Progenitor cell of endocrine pancreas (in vitro differentiated cells): ENCODE data around the gene USP32. TPM values are rescaled to one million over a fixed set of nuclear protein-coding genes. Genes with fewer than 3 reads are reported as not detected.
"Not testable (repeated sequence)": the region's sequence is repeated elsewhere in the genome, so short reads cannot be mapped to it uniquely, and the experiment has no call there.

Experiments
- DNase-seq: peaks from one replicate; pipeline ENCODE4 v3.0.0; 2021; ENCODE audit warnings: low spot score; ENCODE audit not compliant: unreplicated experiment
- H3K27ac Mint-ChIP-seq: 2 replicates; pipeline ENCODE4 v1.8.0; 2021; ENCODE audit warnings: mild to moderate bottlenecking, moderate library complexity, mixed read lengths
- H3K27me3 Mint-ChIP-seq: 2 replicates; pipeline ENCODE4 v1.8.0; 2021; ENCODE audit warnings: mixed read lengths
- H3K36me3 Mint-ChIP-seq: 2 replicates; pipeline ENCODE4 v1.8.0; 2022; ENCODE audit warnings: mixed read lengths; ENCODE audit not compliant: insufficient read depth
- H3K4me1 Mint-ChIP-seq: 2 replicates; pipeline ENCODE4 v1.8.0; 2021; ENCODE audit warnings: low read depth, mixed read lengths
- H3K4me3 Mint-ChIP-seq: 2 replicates; pipeline ENCODE4 v1.8.0; 2021; ENCODE audit warnings: low read depth, mild to moderate bottlenecking, moderate library complexity, mixed read lengths
- H3K9me3 Mint-ChIP-seq: 2 replicates; pipeline ENCODE4 v1.8.0; 2021; ENCODE audit warnings: low read depth, mixed read lengths
- total RNA-seq: library from RNA; stranded (reverse); gene quantifications from 2 replicates; pipeline ENCODE4 v1.2.1, GENCODE V29; 2021
- TF ChIP-seq, protein P1 (sequence below): fragments of 200-600 bp; sonication (generic); IDR thresholded peaks from one replicate; pipeline ENCODE4 v1.5.0; 2021; ENCODE audit warnings: antibody characterized with exemption, mild to moderate bottlenecking; ENCODE audit not compliant: unreplicated experiment

The USP32 gene
- total RNA-seq, 1 donor from 2014 or later: 42.7 TPM

DNA sequence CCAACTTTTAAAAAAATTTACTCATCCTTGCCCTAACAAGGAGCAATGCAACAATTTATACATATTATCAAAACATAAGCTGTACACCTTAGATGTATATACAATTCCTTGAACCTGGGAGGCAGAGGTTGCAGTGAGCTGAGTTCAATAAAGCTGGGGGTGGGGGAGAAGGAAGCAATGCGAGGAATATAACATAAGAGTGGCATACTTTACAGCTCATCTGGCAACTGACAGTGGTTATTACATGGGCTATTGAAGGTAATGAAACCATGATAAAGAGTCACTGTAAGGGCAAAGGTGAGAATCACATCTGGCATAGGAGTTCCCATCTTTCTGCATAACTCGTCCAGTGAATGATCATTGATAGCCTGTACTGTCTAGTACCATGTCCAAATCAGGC lies 198.5 kb downstream of the USP32 start:
- H3K4me1 Mint-ChIP-seq: no peaks in the 10 kb centered on the region
- H3K9me3 Mint-ChIP-seq: no peaks in the 10 kb centered on the region
- no peaks in the 10 kb centered on the region for H3K27me3 Mint-ChIP-seq
- no peak overlapping the region for H3K27ac Mint-ChIP-seq
- no peak overlapping the region for H3K4me3 Mint-ChIP-seq
- TF ChIP-seq, protein P1, sequence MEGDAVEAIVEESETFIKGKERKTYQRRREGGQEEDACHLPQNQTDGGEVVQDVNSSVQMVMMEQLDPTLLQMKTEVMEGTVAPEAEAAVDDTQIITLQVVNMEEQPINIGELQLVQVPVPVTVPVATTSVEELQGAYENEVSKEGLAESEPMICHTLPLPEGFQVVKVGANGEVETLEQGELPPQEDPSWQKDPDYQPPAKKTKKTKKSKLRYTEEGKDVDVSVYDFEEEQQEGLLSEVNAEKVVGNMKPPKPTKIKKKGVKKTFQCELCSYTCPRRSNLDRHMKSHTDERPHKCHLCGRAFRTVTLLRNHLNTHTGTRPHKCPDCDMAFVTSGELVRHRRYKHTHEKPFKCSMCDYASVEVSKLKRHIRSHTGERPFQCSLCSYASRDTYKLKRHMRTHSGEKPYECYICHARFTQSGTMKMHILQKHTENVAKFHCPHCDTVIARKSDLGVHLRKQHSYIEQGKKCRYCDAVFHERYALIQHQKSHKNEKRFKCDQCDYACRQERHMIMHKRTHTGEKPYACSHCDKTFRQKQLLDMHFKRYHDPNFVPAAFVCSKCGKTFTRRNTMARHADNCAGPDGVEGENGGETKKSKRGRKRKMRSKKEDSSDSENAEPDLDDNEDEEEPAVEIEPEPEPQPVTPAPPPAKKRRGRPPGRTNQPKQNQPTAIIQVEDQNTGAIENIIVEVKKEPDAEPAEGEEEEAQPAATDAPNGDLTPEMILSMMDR: no peak
- DNase-seq: no peak
- peaks cover 27% of the 10 kb centered on the region for H3K36me3 Mint-ChIP-seq

DNA sequence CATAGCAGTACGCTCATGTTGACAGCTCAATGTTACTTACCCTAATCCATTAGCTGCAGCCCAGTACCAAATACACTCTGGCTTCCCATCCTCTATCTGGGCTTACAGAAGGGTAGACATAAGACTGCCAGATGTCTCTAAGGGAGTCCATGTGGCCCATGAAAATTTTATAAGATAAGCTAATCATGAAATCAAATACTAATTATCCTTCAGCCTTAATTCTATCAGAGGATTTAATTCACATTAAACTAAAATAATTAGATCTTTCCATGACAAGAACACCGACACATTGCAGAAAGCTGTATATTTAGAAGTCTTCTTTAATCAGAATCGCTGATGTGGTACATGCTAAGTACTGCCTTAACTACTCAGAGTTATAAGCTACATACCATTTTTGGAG lies 198.9 kb downstream of the USP32 start:
- H3K4me3 Mint-ChIP-seq, H3K9me3 Mint-ChIP-seq, H3K27me3 Mint-ChIP-seq, H3K27ac Mint-ChIP-seq, DNase-seq, H3K4me1 Mint-ChIP-seq: not testable (repeated sequence)
- H3K36me3 Mint-ChIP-seq: peaks cover 23% of the 10 kb centered on the region

DNA sequence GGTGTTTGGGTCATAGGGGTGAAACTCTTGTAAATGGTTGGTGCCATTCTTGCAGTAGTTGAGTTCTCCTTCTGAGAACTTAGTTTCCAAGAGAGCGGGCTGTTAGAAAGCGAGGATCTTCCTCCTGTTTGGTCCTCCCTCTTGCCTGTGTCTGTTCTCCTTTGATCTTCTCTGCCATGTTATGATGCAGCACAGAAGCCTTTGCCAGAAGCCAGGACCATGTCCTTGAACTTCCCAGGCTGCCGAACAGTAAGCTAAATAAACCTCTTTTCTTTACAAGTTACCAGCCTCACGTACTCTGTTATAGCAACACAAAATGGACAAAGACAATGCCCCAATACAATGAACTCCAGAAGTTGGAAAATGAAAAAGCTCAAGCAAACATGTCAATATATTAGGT lies 201.9 kb downstream of the USP32 start:
- H3K9me3 Mint-ChIP-seq, H3K4me3 Mint-ChIP-seq, H3K27ac Mint-ChIP-seq, H3K4me1 Mint-ChIP-seq, H3K27me3 Mint-ChIP-seq, DNase-seq: not testable (repeated sequence)
- H3K36me3 Mint-ChIP-seq: peaks cover 14% of the 10 kb centered on the region

DNA sequence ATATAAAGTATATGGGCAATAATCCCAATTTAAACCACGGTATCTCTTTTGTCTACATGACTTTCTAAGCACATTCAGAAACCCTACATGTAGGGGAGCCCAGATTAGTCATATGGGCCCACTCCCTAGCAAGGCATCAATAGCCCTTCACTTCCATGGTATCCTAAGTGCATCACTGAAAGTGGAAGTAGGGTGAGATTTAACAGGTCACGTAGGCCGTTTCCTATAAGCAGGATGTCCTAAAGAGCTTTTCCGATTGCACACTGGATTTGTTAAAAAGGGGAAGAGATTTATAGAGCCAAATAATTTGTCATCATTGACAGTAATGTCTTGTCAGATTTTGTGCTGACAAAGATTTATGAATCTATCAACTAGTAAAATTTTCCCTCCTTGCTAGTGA lies 203.2 kb downstream of the USP32 start:
- Mint-ChIP-seq H3K27ac (no peak overlapping the region), H3K36me3 (peaks cover 11% of the 10 kb centered on the region), H3K27me3 (no peaks in the 10 kb centered on the region), H3K4me1 (no peaks in the 10 kb centered on the region), H3K4me3 (no peak overlapping the region), H3K9me3 (no peaks in the 10 kb centered on the region)
- DNase-seq: no peak
- TF ChIP-seq, protein P1: no peak

DNA sequence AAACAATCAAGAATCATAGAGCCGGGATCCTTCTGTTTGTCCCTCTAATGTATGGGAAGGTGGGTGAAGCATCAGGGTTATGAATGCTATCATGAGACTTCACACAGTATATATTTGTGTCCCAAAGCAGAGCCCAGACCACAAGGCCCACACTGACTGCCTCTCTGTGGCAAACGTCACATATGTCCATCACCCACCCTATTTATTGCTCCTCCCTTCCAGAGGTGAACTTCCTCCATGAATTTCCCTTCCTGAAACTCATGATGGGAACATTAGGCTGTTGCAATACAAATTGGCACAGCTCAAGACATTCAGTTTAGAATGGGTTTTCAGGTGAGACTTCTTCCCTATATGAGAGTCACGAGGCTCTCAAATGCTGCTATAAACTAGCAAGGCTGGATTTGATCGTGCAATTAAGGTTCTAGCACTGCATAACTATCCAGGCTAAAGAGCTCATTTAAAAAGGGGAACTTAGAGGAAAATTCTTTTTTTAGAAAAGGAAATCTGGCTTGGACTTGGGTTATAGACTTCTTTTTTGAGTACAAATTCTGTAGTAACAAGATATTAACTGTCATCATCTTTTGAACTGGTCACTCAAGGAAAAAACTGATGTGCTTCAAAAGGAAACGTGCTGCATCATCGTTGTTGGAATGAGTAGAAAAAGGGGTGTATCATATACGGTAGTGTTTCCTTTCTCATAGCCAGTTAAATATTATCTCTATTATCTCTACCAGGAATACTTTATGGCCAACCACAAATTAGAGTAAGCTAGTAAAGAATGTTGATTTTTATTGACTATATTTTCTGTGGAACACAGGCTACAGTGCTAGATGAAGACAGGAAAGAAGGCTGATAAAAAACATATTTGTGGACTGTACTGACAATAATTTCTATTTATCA lies 204.8 kb downstream of the USP32 start:
- not testable (repeated sequence) for H3K4me1 Mint-ChIP-seq, H3K9me3 Mint-ChIP-seq

DNA sequence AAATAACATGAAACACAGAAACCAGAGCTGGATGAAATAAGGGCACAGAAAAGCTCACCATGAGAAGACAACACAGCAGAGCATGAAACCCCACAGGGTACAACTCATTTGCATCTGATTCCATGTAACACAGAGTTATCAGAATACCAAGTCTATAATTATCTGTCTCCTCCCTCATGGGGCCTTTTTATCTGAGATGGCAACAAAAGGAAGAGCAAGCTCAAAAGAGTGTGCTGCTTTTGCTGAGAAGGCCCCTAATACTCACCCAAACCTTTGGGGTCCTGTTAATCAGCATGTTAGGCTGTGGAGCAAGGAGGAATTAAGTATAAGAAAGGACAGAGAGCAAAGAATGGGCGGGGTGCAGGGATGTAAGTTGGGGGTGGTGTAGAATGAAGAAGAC lies 205.6 kb downstream of the USP32 start:
- DNase-seq, H3K27ac Mint-ChIP-seq, H3K4me3 Mint-ChIP-seq, H3K9me3 Mint-ChIP-seq, H3K4me1 Mint-ChIP-seq, H3K27me3 Mint-ChIP-seq: not testable (repeated sequence)
- H3K36me3 Mint-ChIP-seq: peaks cover 10% of the 10 kb centered on the region

More for the DNA sequence above, 204.8 kb downstream of the USP32 start:
- H3K27ac Mint-ChIP-seq: peak overlapping the region; percentile 56
- not testable (repeated sequence) for DNase-seq, H3K4me3 Mint-ChIP-seq, H3K27me3 Mint-ChIP-seq
- peaks cover 12% of the 10 kb centered on the region for H3K36me3 Mint-ChIP-seq

DNA sequence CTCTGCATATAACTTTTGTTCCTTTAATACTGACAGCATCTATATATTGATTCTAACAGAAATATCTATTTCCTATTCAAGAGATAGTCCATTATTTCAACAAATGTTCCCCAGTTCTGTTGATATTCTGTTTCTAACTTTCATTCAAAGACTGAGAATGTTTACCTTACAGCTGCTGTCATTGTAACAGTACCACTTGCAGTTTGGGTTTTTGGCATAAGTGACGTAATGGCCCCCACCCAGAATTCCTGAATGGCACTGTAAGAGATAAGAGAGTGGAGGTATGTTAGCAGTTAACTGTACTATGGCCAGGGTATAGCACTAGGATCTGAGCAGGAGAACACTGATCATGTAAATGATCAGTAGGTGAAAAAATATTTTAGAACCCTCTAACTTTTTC lies 211.6 kb downstream of the USP32 start:
- not testable (repeated sequence) for H3K9me3 Mint-ChIP-seq, H3K4me3 Mint-ChIP-seq, H3K27me3 Mint-ChIP-seq, H3K27ac Mint-ChIP-seq, DNase-seq, H3K4me1 Mint-ChIP-seq
- H3K36me3 Mint-ChIP-seq: peaks cover 23% of the 10 kb centered on the region

DNA sequence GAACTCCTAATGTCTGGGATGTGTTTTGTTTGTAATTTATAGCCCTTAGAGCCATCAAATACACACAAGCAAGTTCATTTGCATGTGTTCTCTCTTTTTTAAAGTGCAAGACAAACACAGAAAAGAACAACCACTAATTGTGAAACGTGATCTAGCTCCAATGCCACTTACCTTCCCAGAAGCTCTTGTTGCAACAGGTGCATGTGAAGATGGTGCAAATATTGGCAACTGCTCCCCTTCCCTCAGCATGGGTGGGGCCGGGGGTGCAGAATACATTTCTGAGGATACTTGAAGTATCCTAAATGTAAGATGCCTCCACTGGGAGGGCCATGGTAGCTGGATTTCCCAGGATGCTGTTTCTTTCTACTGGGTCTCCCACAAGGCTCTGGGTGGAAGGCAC lies 213.8 kb downstream of the USP32 start:
- peaks cover 17% of the 10 kb centered on the region for H3K36me3 Mint-ChIP-seq
- H3K27ac Mint-ChIP-seq, H3K4me1 Mint-ChIP-seq, H3K4me3 Mint-ChIP-seq, DNase-seq, H3K27me3 Mint-ChIP-seq, H3K9me3 Mint-ChIP-seq: not testable (repeated sequence)

DNA sequence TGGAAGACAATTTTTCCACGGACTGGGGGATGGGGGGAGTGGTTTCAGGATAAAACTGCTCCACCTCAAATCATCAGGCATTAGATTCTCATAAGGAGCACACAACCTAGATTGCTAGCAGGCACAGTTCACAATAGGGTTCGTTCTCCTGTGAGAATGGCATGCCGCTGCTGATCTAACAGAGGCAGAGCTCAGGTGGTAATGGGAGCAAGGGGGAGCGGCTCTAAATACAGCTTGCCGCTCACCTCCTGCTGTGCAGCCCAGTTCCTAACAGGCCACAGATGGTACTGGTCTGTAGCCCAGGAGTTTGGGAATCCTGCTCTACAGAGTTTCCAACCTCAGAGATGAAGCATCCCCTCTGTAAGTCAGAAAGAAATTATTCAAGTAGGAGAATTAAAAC lies 215.2 kb downstream of the USP32 start:
- DNase-seq, H3K4me3 Mint-ChIP-seq, H3K4me1 Mint-ChIP-seq, H3K27ac Mint-ChIP-seq, H3K27me3 Mint-ChIP-seq, H3K9me3 Mint-ChIP-seq: not testable (repeated sequence)
- H3K36me3 Mint-ChIP-seq: peaks cover 16% of the 10 kb centered on the region
